ENCODE data around the gene GALNS. TPM values are rescaled to one million over a fixed set of nuclear protein-coding genes. Genes with fewer than 3 reads are reported as not detected.

Gene GALNS
- total and polyA plus RNA-seq, 11 donors: 10.7 to 22.7 (median 14.1) TPM

DNA sequence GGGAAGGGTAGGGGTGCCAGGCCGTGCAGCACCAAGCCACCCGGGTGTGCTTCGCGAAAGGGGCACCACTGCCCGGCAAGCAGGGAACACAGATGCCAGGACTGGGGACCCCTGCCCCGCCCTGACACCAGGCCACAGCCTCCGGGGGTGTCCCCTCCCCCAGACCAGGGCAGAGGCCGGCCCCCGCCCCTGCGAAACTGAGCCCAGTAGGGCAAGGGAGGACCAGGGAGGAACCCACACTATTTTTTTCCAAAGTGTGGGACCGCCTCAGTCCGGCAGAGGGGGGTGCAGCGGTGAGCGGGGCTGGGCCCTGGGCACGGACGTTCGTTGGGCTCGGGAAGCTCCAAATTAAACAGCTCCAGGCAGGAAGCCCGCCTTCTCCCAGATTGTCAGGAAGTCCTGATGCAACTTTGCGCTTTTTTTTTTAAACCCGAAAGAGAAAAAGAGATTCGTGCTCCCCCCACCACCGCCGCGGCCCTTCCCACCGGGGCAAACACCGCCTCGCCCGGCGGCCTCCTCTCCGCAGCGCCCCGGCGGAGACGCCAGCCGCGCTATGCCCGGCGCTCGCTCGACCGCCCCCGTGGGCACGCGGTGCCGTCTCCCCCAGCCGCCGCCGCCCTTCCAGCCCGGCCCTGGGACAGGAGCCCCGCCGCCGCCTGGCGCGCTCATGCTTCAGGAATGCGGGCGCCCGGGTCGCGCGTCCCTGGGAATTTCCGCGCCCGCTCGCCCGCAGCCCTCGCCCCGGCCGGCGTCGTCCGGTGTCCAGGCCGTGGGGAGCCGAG, 72.5 kb downstream of the GALNS start:
- H3K4me3 ChIP-seq: peak overlapping the region; percentile 56 to 92 (median 70)
- H3K4me1 ChIP-seq: peaks cover 0 to 58% (median 42%) of the 10 kb centered on the region in 12 donors
- H3K9me3 ChIP-seq: no peaks in the 10 kb centered on the region
- peak; percentile 69 to 82 (median 79) for DNase-seq
- ATAC-seq: peak; percentile 57 to 73 (median 66)
- TF ChIP-seq CTCF (IDR thresholded peaks at IDR 0.05) (peak; percentile 37 to 68 (median 50)), POLR2A (IDR thresholded peaks at IDR 0.05) (no peak)
- no peaks in the 10 kb centered on the region for H3K36me3 ChIP-seq
- no peaks in the 10 kb centered on the region for H3K27me3 ChIP-seq
- intact Hi-C loops (cut with DNase I): loop anchor here in 8 of 10 donors (2.0 kb wide), 2 partner anchors 39 to 41 kb away; no protein-coding TSS in a partner anchor
- H3K27ac ChIP-seq: peak overlapping the region; percentile 77 to 95 (median 88)
- 4 to 6% (median 5%) methylated on average over 18 to 74 of the region's 74 CpGs for WGBS, 4 donors

DNA sequence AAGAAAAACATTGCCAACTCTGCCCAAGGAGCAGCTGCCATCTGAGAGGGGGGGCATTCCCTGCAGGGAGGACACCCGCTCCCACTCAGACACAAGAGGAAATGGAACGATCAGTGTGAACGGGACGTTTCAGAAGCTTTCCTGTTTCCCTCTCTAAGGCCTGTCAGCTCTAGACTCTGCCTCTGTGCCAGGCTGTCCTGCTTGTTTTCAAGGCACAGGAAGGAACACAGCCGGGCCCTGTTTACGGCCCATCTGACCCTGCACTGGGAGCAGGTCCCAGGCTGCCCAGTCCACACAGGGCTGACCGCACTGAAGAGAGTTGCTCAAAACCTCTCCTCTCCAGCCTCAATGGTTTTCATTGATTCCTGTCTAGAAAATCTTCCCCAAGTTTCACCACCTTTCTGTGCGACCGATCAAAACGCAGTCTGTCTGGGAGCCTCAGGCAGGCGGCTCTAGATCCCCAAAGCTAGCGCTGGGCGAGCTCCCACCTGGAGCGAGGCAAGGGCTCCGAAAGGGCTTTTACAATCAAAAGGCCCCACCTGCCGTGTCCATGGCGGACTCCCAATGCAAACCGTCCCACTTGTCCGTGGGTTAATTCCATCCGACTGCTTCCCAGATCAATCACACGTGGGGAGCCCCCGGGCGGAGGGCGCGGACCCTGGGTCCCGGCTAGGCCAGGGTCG, 73.2 kb downstream of the GALNS start:
- peaks cover 0 to 63% (median 44%) of the 10 kb centered on the region in 12 donors for H3K4me1 ChIP-seq
- TF ChIP-seq POLR2A (IDR thresholded peaks at IDR 0.05) (no peak), CTCF (IDR thresholded peaks at IDR 0.05) (no peak)
- H3K27ac ChIP-seq: peak overlapping the region; percentile 77 to 95 (median 88)
- no peaks in the 10 kb centered on the region for H3K36me3 ChIP-seq
- no peaks in the 10 kb centered on the region for H3K9me3 ChIP-seq
- intact Hi-C loops (cut with DNase I): loop anchor here in 9 of 10 donors (2.0 kb wide), 2 partner anchors 39 to 41 kb away; no protein-coding TSS in a partner anchor
- H3K4me3 ChIP-seq: peak overlapping the region; percentile 56 to 92 (median 70)
- DNase-seq: no peak
- no peaks in the 10 kb centered on the region for H3K27me3 ChIP-seq
- ATAC-seq: peak in 3 of 4 donors; percentile 18 to 43 (median 29)
- 46 to 54% (median 50%) methylated on average over 11 to 27 of the region's 27 CpGs for WGBS, 4 donors

DNA sequence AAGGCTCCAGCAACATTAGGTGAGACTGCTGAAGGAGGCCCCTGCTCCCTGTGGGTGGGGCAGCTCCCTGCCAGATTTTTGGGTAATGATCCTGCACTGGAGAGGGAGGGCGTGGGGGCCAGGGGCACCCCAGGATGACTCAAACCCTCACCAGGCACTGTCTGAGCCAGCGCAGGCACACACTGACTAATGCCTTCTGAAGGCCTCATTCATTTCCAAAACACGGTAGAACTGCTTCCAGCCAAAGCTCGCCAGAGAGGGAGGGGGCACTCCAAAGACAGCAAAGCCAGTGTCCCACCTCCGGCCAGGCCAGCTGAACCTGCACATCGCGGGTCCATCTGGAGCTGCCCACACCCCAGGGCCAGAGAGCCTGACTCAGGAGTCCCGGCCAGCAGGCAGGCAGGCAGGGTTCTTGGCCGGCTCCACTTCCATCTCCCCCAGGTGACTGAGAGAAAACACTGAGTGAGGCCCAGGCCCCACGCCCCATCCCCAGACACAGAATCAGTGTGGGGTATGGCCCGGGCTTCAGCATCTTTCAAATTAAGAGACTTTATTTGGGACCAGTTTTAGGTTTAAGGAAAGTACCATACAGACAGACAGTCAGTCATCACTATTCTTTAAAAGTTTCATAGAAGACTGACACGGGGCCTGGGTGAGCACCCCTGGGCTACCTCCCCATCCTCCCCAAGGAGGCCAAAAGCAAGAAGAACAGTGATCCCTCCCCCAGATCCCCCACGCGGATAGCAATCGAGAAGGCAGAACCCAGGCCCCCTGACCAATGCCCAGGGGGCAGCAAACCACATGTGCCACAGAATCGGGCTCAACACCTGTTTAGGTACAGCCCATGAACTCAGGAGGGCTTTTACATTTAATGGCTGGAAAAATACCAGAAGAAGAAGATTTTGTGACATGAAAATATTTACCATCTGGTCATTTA, 74.0 kb downstream of the GALNS start:
- no peak for ATAC-seq
- Histone ChIP-seq H3K9me3 (no peaks in the 10 kb centered on the region), H3K4me1 (peaks cover 0 to 71% (median 44%) of the 10 kb centered on the region in 12 donors), H3K4me3 (peak overlapping the region in 9 of 12 donors; percentile 56 to 92 (median 74)), H3K27me3 (no peaks in the 10 kb centered on the region), H3K36me3 (no peaks in the 10 kb centered on the region), H3K27ac (peak overlapping the region; percentile 28 to 95 (median 88))
- WGBS, 4 donors: 61 to 79% (median 71%) methylated on average over 15 to 16 of the region's 16 CpGs
- no peak for TF ChIP-seq POLR2A (IDR thresholded peaks at IDR 0.05)
- TF ChIP-seq CTCF (IDR thresholded peaks at IDR 0.05): no peak
- DNase-seq: no peak
- intact Hi-C loops (cut with DNase I): loop anchor here in 1 of 10 donors (2.0 kb wide), 1 partner anchor 38 kb away; no protein-coding TSS in a partner anchor

Data from heart left ventricle (tissue), 16 donors.